ENCODE data around the gene CSNK1A1L. TPM values are rescaled to one million over a fixed set of nuclear protein-coding genes. Genes with fewer than 3 reads are reported as not detected.

Gene CSNK1A1L
- total RNA-seq, 1 donor from 2014 or later = not detected

DNA sequence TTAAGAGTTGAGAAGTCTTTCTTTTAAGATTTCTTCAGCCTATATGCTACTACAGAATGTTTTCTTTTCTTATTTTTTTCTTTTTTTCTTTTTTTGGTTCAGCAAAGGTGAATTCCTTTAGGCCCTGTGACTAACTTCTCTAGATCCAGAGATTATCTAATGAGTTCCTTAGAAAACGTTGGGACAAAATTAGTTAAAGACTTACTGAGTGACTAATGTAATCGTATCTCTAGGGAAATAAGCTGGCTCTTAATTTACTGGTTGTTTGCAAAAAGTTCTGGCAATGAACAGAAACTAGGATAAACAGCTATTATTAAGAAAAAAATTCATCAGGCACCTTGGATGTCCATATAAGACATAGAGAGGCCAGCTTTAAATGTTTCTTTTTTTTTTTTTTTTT is 30.7 kb upstream of the CSNK1A1L start:
- H3K9me3 Mint-ChIP-seq = peaks cover 5% of the 10 kb centered on the region
- no peak for DNase-seq (ENCODE audit: low read depth, low spot score)
- no peak overlapping the region for H3K4me3 Mint-ChIP-seq
- H3K36me3 Mint-ChIP-seq (ENCODE audit: low read depth) = no peaks in the 10 kb centered on the region
- no peak overlapping the region for H3K27ac Mint-ChIP-seq (ENCODE audit: unreplicated experiment)
- H3K27me3 Mint-ChIP-seq (ENCODE audit: low read depth) = no peaks in the 10 kb centered on the region
- TF ChIP-seq, protein P1, sequence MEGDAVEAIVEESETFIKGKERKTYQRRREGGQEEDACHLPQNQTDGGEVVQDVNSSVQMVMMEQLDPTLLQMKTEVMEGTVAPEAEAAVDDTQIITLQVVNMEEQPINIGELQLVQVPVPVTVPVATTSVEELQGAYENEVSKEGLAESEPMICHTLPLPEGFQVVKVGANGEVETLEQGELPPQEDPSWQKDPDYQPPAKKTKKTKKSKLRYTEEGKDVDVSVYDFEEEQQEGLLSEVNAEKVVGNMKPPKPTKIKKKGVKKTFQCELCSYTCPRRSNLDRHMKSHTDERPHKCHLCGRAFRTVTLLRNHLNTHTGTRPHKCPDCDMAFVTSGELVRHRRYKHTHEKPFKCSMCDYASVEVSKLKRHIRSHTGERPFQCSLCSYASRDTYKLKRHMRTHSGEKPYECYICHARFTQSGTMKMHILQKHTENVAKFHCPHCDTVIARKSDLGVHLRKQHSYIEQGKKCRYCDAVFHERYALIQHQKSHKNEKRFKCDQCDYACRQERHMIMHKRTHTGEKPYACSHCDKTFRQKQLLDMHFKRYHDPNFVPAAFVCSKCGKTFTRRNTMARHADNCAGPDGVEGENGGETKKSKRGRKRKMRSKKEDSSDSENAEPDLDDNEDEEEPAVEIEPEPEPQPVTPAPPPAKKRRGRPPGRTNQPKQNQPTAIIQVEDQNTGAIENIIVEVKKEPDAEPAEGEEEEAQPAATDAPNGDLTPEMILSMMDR (conservative IDR thresholded peaks at IDR 0.05) = no peak
- peaks cover 5% of the 10 kb centered on the region for H3K4me1 Mint-ChIP-seq

DNA sequence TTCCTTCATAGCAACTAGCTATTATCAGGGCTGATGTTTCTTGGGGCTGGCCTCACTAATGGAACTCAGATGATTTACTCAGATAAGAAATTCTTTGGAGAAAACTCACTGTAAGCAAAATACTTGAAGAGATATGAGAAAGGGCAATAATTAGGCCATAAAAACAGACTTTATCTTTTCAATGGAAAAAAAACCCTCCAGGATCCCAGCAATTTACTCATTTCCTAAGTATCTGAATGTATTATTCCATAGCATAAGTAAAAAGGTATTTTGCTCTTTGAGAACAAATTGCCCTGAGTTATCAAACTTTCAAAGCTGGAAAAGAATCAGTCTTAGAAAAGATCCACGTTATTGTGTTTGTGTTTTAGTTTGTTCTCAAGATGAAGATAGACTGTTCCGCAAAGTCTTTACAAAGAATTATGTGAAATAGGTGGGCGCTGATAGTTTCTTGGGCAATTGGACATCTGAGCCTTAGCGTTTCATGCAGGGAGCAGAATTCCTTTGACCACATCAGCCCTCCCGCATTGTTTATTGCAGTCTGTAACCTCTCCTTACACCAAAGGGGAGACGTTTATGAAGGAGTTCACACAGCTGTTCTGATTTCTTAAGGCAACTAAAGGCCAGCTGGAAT is 29.1 kb upstream of the CSNK1A1L start:
- Mint-ChIP-seq H3K4me3 (no peak overlapping the region), H3K27me3 (ENCODE audit: low read depth) (no peaks in the 10 kb centered on the region), H3K36me3 (ENCODE audit: low read depth) (no peaks in the 10 kb centered on the region), H3K9me3 (peaks cover 3% of the 10 kb centered on the region), H3K4me1 (peaks cover 8% of the 10 kb centered on the region), H3K27ac (ENCODE audit: unreplicated experiment) (no peak overlapping the region)
- no peak for DNase-seq (ENCODE audit: low read depth, low spot score)
- TF ChIP-seq, protein P1 (conservative IDR thresholded peaks at IDR 0.05) = no peak

DNA sequence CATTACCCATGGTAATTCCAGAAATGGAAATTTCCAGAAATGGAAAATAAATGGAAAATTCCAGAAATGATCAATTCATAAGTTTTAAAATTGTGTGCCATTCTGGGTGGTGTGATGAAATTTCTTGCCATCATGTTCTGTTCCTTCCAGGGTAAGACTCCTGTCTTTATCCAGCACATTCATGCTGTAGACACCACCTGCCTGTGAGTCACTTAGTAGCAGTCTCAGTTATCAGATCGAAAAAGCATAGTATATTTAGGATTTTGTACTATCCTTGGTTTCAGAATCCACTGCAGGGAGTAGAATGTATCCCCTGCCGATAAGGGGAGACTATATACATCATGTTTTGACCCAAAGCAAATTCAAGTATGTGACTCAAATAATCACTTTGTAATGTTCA is 26.7 kb upstream of the CSNK1A1L start:
- TF ChIP-seq, protein P1 (conservative IDR thresholded peaks at IDR 0.05) = no peak
- H3K9me3 Mint-ChIP-seq = no peaks in the 10 kb centered on the region
- no peak overlapping the region for H3K4me3 Mint-ChIP-seq
- H3K27me3 Mint-ChIP-seq (ENCODE audit: low read depth) = no peaks in the 10 kb centered on the region
- no peak overlapping the region for H3K27ac Mint-ChIP-seq (ENCODE audit: unreplicated experiment)
- no peaks in the 10 kb centered on the region for H3K36me3 Mint-ChIP-seq (ENCODE audit: low read depth)
- no peak for DNase-seq (ENCODE audit: low read depth, low spot score)
- H3K4me1 Mint-ChIP-seq = peaks cover 16% of the 10 kb centered on the region

DNA sequence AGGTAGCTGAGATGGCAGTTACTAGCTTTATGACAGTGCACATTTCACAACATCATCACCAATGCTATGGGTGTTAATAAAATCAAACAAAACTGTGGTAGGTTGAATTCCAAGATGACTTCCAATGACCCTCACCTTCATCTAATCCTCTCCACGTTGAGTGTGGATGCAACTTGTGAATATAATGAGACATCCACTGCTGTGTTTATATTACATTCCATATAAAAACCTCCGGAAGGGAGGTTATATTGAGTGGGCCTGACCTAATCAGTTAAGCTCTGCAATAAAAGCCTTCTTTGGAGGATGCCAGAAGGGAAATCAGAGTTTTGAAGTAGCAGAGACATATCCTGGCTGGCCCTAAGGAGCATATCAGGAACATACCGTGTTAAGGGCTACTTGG is 25.6 kb upstream of the CSNK1A1L start:
- H3K4me1 Mint-ChIP-seq = peaks cover 24% of the 10 kb centered on the region
- no peak for DNase-seq (ENCODE audit: low read depth, low spot score)
- TF ChIP-seq, protein P1 (conservative IDR thresholded peaks at IDR 0.05) = no peak
- no peaks in the 10 kb centered on the region for H3K27me3 Mint-ChIP-seq (ENCODE audit: low read depth)
- no peaks in the 10 kb centered on the region for H3K9me3 Mint-ChIP-seq
- no peak overlapping the region for H3K4me3 Mint-ChIP-seq
- no peaks in the 10 kb centered on the region for H3K36me3 Mint-ChIP-seq (ENCODE audit: low read depth)
- H3K27ac Mint-ChIP-seq (ENCODE audit: unreplicated experiment) = no peak overlapping the region

DNA sequence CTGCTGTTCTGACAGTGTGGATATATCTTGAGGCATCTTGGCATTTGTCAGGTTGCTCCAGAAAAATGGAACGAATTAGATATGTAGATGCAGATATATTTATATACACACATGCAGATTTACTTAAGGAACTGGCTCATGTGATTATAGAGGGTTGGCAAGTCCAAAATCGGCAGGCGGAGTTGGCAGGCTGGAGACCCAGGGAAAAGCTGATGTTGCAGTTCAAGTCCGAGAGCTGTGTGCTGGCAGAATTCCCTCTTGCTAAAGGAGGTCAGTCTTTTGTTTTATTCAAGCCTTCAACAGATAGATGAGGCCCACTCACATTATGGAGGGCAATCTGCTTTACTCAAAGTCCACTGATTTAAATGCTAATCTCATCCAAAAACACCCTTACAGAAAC is 24.4 kb upstream of the CSNK1A1L start:
- TF ChIP-seq, protein P1 (conservative IDR thresholded peaks at IDR 0.05) = no peak
- H3K4me1 Mint-ChIP-seq = peaks cover 23% of the 10 kb centered on the region
- no peaks in the 10 kb centered on the region for H3K9me3 Mint-ChIP-seq
- no peak for DNase-seq (ENCODE audit: low read depth, low spot score)
- no peak overlapping the region for H3K27ac Mint-ChIP-seq (ENCODE audit: unreplicated experiment)
- H3K27me3 Mint-ChIP-seq (ENCODE audit: low read depth) = no peaks in the 10 kb centered on the region
- H3K36me3 Mint-ChIP-seq (ENCODE audit: low read depth) = no peaks in the 10 kb centered on the region
- no peak overlapping the region for H3K4me3 Mint-ChIP-seq

All from neural crest cell (in vitro differentiated cells).